GM19099 (cell line): Measurements from ENCODE around the gene DNTT.

Source experiments
- POLR2A ChIP-seq: IDR thresholded peaks from 3 replicates; pipeline ENCODE4 v1.6.1; 2011; ENCODE audit warnings: low read depth; ENCODE audit not compliant: insufficient read length; ENCODE audit errors: extremely low read depth

Gene DNTT

GRCh38 chr10:96369890-96370583 lies 65.8 kb downstream of the DNTT start:
- no peak for TF ChIP-seq POLR2A

DNA sequence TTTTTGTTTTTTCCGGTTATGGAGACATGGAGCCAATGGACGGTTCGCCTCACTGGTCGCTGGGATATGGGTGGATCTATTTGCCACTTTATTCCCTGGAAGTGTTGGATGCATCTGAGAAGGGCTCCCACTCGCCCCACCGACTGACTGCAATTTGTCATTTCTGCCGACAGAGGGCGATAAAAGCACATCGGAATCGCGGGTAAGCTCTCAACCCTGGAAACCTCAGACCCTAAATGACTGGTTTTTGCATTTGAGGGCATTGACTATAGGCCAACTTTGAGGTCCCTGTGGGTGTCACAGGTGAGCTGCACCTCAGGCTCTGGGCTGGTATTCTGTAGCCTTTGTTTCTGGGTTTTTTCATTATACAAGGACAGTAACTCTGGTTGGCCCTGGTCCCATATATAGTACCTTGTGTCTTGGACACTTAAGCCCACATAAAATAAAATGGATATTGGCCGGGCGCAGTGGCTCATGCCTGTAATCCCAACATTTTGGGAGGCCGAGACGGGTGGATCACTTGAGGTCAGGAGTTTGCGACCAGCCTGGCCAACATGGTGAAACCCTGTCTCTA lies 66.4 kb downstream of the DNTT start:
- no peak for TF ChIP-seq POLR2A

DNA sequence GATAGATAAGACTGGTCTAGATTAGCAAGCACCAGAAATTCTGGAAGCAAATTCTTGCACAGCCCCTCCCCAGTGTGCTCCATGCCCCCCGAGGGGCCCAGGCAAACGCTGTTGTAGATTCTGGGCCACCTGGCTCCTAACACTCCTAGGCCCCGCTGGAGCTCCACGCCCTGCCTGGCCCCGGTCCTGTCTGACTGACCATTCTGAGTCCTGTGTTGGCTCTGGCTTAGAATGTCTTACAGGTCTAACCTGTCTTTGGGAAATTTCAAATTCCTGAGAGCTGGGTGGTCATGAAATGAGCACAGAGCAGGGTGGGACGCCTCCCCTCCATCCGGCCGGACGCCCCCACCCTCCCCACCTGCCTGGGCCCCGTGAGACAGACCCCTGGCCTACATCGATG lies 67.1 kb downstream of the DNTT start:
- no peak for TF ChIP-seq POLR2A

- no peak for TF ChIP-seq POLR2A
These were observed 69.8 kb downstream of the DNTT start for GRCh38 chr10:96374004-96374403.

DNA sequence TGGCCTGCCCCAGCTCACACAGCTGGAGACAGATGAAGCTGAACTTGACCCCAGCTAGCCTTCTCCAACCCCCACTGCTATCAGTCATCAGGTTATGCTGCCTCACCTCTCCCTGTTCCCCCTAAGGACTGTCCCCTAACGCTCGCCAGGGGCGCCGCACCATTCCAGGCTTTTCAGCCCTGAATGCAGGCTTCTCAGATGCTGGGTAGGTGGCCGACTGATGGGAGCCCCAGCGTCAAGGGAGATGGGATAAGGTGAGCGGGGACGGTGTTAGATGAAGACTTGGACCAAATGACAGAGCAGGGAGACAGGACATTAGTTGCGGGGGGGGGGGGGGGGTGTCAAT lies 70.4 kb downstream of the DNTT start:
- no peak for TF ChIP-seq POLR2A

DNA sequence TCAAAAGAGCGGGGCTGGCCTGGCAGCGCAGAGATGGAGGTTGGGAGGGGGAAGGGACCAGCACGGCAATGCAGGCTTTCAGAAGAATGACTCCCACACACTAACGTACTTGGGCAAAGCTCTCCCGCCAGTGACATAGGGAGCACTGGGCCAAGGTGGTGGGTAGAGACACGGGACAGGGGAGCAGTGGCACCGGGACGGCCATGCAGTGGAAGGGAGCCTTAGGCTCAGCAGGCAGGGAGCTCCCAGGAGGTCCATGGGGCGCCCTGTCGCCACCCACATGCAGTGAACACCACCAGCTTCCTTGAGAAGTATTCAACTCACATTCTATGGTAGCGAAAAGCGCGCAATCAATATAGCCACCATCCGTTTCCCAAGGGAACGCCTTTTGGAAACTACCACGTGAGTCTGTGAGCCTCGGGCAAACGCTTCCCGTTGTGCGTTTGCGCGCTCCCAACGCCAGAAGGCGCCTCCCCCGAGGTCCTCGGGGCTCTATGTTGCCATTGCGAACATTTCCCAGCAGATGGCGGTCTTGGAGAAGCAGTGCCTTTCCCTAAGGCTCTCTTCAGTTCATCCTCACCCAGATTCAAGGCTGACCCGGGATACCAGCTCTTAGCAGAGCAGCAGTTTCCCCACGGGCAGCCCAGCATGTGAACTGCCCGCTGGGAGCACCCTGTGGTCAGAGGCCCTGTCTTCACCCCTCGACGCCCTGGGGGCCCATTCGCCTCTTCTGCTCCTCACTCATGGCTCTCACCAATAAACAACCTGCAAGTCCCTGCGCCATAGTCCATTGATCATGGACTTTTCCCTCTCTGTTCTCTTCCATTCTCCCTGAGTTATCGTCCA lies 71.0 kb downstream of the DNTT start:
- no peak for TF ChIP-seq POLR2A

- no peak for TF ChIP-seq POLR2A
These were observed 72.2 kb downstream of the DNTT start for GRCh38 chr10:96376483-96376882.

DNA sequence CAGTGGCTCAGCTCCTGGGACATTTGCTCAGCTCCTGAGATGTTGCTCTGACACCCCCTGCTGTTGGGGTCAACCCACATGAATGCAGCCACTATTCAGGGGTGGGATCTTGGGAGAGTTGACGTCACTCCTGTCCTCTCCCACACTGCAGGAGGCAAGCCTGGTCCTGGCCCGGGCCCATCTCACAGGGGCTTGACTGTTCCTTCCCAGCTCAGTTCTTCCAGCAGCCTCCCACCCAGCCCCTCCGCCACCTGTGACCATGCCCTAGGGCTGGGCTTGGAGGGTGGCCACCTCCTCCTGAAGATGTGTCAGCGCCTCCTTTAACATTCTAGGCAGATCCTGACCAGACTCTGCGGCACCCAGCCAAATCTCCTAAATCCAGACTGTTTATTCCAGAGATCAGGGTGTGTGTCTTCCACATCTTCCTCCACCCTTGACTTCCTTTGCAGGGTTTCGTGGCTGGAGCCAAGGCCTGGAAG lies 73.6 kb downstream of the DNTT start:
- TF ChIP-seq POLR2A, result no peak

GRCh38 chr10:96378741-96379140 lies 74.5 kb downstream of the DNTT start:
- TF ChIP-seq POLR2A, result no peak

DNA sequence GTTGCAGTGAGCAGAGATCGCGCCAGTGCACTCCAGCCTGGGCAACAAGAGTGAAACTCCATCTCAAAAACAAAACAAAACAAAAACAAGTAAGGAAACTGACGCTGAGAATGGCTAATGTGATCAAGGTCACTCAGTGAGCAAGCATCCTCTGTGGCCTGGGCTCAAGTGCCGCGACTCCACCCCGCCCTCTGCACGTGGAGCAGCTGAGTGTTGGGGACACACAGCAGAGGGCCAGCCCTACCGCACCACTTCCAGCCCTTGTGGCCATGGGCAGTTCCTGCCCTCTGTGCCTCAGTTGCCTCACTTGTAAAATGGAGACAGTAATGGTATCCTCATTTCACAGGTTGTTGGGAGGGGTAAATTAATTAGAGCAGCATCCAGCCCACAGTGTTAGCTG lies 75.5 kb downstream of the DNTT start:
- TF ChIP-seq POLR2A, result no peak

DNA sequence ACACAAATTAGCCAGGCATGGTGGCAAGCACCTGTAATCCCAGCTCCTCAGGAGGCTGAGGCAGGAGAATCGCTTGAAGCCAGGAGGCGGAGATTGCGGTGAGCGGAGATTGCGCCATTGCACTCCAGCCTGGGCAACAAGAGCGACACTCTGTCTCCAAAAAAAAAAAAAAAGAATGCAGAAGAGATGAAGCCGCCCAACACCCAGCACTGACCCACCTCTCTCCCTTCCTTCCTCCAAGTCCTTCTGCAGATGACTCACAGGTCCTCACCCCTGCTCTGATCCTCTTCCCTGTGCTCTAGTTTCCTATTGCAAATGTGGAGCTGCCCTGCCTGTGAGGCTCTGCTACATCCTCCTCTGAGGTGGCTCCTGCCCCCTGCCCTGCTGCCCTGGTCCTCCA lies 76.6 kb downstream of the DNTT start:
- no peak for TF ChIP-seq POLR2A

DNA sequence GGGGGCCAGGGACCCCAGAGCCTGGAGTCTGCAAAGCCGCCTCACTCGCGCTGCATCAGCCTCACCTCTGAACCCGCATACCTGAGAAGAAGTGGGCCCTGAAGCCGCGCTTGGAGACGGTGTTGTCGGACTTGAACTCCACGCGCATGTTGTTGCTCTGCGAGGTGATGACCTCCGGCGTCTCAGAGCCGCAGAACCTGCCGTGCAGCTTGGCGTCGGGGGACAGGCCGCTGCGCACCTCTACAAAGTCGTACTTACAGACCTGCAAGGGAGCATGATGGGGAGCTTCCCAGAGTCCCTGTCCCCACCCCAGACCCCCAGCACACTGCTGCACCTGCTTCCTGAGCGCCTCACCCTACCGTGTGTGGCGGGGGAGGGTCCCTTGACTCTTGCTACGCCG lies 80.3 kb downstream of the DNTT start:
- TF ChIP-seq POLR2A, result no peak

DNA sequence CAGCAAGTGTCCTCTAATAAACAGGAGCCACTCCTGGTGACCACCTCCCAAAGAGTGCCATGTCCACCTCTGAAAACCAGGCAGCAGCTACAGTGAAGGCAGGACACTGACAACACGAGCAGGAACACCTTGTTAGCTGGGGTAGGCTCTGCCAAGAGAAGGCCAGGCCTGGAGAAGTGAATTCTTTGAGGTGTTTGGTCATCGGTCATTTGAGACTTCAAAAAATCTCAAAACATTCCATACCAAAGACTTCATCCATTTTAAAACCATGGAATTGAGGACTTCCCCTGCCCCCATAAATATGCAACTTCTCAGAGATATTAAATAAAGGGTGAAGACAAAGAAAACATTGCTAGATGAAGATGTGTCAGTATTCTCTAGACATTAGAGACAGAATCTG lies 82.9 kb downstream of the DNTT start:
- TF ChIP-seq POLR2A, result no peak

GRCh38 chr10:96387601-96388000 lies 83.4 kb downstream of the DNTT start:
- TF ChIP-seq POLR2A, result no peak
